NCI-H748 (cell line): Measurements from ENCODE around the gene MUL1.

Experiments used
- DNase-seq: peaks from one replicate; lab custom pipeline; 2025; ENCODE audit not compliant: unreplicated experiment; lab: John Stamatoyannopoulos, UW

The MUL1 gene

DNA sequence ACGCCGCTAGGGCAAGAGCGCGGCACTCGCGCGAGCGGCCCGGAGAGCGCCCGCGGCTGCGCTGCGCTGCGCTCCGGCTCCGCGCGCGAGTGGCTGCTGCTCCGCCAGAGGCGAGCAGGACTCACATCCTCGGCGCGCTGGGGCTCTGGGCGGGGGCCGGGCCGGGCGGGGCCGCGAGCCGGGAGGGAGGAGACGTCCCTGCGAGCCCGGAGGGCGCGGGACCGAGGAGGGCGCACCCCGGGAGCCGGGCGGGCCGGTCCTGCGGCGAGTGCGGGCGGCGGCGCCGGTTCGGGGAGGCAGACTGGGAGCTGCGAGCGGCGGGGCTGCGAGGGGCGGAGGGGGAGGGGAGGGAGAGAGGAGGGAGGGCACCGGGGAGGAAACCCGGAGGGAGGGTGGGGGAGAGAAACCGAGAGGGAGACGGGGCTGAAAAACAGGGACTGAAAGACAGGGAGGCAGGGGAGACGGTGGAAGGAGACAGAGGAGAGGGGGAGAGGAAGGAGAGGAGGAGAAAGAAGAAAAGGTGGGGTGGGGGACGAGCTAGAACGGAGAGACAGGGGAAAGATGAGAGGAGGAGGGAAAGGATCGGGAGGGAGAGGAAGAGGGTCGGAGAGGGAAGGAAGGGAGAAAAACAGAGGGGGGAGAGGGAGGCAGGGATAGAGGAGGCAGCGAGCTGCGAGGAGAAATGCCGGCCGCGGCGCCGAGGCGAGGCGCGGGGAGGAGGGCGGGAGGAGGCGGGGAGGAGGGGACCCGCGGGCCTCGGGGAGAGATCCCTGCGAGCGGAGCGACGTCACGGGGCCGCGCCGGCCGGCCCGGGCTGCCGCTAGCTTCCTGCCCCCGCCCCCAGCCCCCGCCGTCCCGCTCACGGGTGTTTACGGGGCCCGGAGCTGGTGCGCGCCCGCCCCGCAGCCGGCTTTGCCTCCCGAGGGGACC, 22.2 kb downstream of the MUL1 start, which contains the start of gene CAMK2N1:
TSS of gene CAMK2N1 (minus strand) at position 684 of the 930 bp plus-strand sequence. CDS start 831 bp downstream, outside the sequence.
- peak; percentile 70 for DNase-seq

- peak; percentile 59 for DNase-seq
Observed at GRCh38 chr1:20484519-20485462, 23.2 kb downstream of the MUL1 start.

- DNase-seq, result peak; percentile 59
Observed at GRCh38 chr1:20483833-20484518, 24.0 kb downstream of the MUL1 start.

DNA sequence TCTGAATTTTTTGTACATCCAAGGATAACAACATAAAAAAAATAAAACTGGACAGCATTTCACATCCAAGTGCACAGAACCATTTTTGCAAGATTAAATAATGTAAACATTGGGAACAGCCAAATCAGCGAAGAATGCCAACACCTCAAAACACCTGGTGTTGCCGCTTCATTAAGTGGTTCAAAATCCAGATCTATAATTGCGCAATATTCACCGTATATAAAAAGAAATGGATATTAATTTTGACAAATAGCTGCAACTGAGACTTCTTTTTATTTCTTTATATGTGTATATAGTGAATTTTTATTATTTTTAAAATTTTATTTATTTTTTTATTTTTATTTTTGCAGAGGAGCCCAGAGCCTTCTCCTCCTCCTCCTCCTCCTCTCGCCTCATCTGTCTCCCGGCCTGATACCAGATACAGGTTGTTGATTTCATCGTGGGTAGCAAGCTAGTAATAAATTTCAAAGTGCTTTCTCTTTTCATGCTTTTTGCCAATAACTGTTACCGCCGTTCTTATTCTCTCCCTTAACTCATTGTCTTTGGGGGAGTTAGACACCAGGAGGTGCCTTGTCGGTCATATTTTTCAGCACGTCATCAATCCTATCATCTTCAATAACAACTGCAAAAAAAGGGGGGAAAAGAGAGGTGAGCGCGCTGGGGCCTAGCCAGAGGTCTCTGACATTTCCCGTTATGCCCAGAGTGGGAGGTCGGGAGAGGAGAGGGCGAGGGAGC, 24.7 kb downstream of the MUL1 start:
- no peak for DNase-seq

- no peak for DNase-seq
Observed at GRCh38 chr1:20481643-20482498, 26.1 kb downstream of the MUL1 start.

DNA sequence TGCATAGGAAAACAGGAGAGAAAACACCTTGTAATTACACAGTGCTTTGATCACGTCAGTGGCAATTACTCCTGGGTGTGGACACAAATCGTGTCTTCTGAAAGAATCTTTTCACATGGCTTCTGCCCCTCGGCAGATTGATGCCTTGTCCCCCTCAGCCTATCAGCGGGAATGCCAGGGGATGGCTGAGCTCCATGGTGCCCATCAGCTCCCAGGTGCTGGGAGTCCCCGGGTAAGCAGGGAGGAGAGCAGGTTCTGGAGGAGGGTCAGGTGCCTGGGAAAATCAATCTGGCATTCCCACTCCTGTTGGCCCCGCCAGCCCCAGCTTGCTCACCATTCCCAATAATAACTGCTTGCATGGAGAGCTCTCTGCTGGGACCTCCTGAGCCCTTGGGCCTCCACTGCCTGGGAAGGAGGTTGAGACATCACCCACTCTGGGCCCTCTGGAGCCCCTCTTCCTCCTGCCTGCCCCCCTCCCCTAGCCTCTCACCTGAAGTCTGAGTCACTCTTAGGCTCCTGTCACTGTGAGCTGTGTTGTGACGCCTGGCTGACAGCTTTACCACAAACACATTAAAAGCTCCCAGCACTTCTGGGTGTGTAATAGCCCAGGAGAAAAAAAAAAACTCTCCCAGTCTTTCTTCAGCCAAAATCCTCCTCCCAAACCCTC, 26.9 kb downstream of the MUL1 start:
- DNase-seq, result peak; percentile 81

DNA sequence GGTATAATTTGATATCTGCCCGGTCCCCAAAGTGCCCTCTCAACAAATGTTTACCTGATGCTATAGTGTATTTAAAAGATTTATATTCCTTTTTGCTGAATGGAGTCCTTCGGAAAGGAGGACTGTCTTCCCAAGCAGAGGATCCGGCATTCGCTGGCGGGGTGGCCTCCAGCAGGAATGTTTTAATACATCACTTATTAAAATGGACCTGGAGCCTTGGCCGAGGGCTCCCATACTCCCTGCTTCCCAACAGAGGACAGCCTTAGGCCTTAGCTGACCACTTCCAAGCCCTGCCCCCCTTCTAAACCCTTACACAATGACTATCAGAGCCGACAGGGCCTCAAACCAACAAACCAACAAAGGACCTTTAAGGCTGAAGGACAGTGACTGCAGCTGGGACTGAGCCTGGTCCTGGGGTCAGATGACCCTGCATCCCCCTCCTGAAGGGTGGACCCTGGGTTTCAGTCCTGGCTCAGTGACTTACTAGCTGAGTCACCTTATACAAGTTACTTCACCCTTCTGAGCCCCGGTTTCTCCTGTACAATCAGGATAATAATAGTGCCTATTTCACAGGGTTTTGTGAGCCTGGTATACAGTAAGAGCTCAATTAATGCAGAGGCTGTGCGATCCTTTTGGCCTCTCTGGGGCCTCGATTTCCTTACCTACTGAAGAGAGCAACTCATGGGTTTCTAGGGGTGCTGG, 27.6 kb downstream of the MUL1 start:
- DNase-seq, result no peak

- DNase-seq, result no peak
Observed at GRCh38 chr1:20479840-20480239, 28.1 kb downstream of the MUL1 start.

DNA sequence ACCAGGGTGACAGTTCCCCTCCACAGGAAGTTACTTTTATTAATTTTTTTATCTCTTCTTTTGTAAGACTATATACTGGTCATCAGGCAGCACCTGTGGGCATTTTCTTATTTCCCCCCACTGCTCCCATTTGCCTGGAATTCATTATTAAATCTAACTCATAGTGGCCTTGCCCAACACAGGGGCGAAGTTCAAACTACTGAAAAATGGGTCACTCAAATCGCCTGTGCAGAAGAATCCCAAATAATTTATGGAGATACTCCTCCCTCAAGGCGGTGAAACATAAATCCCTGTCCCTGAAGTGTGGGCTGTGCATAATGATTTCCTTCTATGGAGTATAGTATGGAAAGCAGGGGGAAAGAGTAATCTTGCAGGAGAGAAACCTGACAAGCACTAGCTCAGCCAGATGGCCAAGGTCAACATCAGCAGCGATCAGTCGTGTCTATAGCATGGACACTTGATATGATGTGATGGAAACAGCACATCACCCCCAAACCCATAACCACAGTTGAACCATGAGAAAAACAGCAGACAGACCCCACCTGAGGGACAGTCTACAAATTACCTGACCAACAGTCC, 29.8 kb downstream of the MUL1 start:
- no peak for DNase-seq

DNA sequence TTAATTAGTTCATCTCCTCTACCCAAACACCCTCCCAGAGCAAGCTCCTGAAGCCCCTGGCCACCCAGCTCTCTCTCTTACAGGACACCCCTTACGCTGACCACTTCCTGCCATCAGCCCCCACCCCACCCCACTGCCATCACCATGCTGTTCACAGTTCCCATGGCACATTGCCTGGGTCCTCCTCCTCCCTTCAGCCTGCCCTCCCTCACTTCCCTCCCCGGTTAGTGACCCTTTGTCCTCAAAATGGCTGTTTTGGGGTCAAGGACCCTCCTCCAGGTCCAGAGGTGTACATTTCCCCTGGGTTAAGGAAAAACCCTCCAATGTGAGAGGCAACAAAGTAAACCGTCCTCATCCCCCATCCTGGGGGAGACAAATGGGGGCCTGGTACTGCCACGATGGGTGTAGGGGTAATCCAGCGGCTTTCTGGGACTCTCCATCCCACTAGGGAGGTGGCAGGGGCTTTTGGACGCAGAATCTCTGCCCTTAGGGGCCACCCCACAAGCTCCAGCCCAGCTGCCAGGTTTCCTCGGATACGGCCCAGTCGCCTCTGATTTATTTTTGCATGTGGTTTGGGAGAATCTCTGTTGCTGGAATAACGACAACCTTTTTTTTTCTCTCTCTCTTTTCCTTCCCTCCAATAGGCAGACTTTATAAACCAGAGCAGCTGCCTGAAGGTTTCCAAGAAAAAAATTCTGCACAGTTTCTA, 30.4 kb downstream of the MUL1 start:
- DNase-seq, result no peak

DNA sequence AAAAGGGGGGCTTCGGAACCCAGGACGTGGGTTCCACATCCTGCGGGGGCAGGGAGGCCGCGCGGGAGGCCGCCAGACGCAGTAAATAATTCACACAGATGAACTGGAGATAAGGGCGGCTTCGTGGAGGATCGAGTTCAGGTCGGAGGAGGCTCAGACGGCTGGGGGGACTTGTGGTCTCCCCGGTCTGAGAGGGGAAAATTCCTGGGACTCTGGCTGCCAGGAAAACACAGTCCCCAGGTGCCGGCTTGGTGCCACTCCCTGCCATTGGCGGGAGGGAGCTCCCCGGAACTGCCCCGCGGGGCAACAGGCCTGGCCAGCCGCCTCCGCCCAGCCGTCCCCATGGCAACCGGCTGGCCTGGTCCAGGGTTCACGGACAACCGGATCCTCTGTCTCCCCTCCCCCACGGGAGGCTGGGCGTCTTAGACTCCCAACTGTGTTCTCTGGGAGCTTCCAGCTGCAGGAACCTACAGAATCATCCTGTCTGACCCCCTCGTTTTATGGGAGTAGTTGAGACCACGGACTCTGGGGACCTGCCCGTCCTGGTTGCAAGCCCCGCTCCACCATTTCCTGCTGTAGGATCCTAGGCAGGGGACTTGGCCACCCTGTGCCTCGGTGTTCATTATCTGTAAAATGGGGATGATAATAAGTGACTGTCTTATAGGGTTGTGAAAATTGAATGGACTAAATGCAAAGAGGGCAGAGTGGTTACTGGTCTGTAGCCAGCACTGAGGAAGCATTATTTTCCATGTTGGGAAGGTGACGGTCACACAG, 31.5 kb downstream of the MUL1 start:
- peak; percentile 68 for DNase-seq

DNA sequence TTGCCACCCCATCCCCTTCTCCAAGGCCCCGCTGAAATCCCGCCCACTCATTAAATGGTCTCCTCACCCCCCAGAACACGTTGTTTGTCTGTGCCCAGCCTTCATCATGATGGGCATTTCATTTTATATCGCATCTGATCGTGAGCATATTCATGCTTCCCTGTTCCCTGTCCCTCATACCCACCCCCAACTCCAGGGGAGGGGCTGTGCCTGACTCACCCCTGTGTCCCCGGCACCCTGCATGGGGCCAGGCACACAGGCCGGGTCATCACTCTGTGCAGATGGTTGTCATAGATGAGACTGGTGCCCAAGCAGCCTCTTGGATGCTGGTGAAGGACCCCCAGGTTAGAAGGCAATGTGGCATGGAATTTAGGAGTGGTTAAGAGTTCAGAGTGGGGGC, 33.0 kb downstream of the MUL1 start:
- no peak for DNase-seq

- DNase-seq, result no peak
Observed at GRCh38 chr1:20474333-20474975, 33.5 kb downstream of the MUL1 start.

GRCh38 chr1:20473894-20474293, 34.1 kb downstream of the MUL1 start:
- no peak for DNase-seq

DNA sequence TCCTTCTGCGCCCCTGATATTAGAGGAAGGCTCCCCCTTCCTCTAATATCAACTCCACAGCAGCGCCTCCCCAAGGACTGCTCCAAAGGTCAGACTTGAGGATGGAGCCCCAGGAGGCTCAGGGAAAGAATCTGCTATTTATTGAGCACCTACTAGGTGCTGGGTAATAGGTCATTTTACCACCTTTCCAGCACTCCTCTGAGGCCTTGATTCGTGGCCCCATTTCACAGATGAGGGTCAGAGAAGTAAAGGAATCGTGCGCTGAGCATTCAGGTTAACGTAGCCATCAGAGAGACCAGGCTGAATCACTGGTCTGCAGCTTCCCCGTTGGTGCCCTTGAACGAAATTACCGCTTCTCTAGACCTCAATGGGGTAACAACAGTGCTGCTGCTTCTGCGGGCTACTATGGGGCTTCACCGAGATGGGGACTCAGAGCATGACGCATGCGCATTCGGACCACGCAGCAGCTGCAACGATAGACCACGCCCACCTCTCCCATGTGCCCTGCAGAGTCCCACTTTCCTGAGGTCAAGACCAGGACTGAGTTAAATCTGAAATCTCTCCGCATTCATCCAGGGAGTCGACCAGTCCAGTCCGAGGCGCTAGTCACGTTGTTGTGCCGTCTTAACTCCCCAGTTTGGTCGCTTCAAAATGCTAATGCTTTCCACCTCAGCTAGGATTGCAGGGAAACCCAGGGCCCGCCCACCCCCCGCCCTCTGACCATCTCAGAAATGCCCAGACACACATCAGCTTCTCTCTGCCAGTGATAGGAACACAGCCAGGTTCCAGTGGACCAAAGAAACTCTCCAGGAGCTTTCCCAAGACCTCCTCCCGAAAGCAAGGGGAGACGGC, 34.9 kb downstream of the MUL1 start:
- no peak for DNase-seq
